ENCODE results near the gene FNIP2.
A peak's percentile ranks its signal among the peaks of the same experiment; 100 is the strongest.
"Not testable (repeated sequence)": the region's sequence is repeated elsewhere in the genome, so short reads cannot be mapped to it uniquely, and the experiment has no call there.

The FNIP2 gene

GRCh38 chr4:158793021-158793420 is 24.2 kb downstream of the FNIP2 start:
- no peak for DNase-seq (ENCODE audit: low spot score)

- not testable (repeated sequence) for DNase-seq (ENCODE audit: low spot score)
These were observed 24.6 kb downstream of the FNIP2 start for GRCh38 chr4:158793430-158793829.

- no peak for DNase-seq (ENCODE audit: low spot score)
These were observed 27.7 kb downstream of the FNIP2 start for GRCh38 chr4:158796370-158797140.

GRCh38 chr4:158798062-158798461 is 29.2 kb downstream of the FNIP2 start:
- DNase-seq (ENCODE audit: low spot score) = no peak

- no peak for DNase-seq (ENCODE audit: low spot score)
These were observed 30.4 kb downstream of the FNIP2 start for GRCh38 chr4:158799013-158799770.

- DNase-seq (ENCODE audit: low spot score) = no peak
These were observed 31.0 kb downstream of the FNIP2 start for GRCh38 chr4:158799856-158800255.

GRCh38 chr4:158801066-158801465 is 32.2 kb downstream of the FNIP2 start:
- DNase-seq (ENCODE audit: low spot score) = no peak

GRCh38 chr4:158801677-158802076 is 32.9 kb downstream of the FNIP2 start:
- no peak for DNase-seq (ENCODE audit: low spot score)

- no peak for DNase-seq (ENCODE audit: low spot score)
These were observed 34.1 kb downstream of the FNIP2 start for GRCh38 chr4:158802914-158803313.

GRCh38 chr4:158805635-158806471 is 37.0 kb downstream of the FNIP2 start:
- DNase-seq (ENCODE audit: low spot score) = no peak

GRCh38 chr4:158807691-158808090 is 38.9 kb downstream of the FNIP2 start:
- no peak for DNase-seq (ENCODE audit: low spot score)

- DNase-seq (ENCODE audit: low spot score) = no peak
These were observed 39.6 kb downstream of the FNIP2 start for GRCh38 chr4:158808399-158808798.

- not testable (repeated sequence) for DNase-seq (ENCODE audit: low spot score)
These were observed 40.4 kb downstream of the FNIP2 start for GRCh38 chr4:158809208-158809607.

GRCh38 chr4:158809611-158810486 is 41.0 kb downstream of the FNIP2 start:
- no peak for DNase-seq (ENCODE audit: low spot score)

- peak; percentile 33 for DNase-seq (ENCODE audit: low spot score)
These were observed 41.8 kb downstream of the FNIP2 start for GRCh38 chr4:158810487-158811215.

GRCh38 chr4:158811216-158811540 is 42.4 kb downstream of the FNIP2 start:
- no peak for DNase-seq (ENCODE audit: low spot score)

GRCh38 chr4:158811704-158812103 is 42.9 kb downstream of the FNIP2 start:
- DNase-seq (ENCODE audit: low spot score) = no peak

GRCh38 chr4:158812133-158812532 is 43.3 kb downstream of the FNIP2 start:
- no peak for DNase-seq (ENCODE audit: low spot score)

- no peak for DNase-seq (ENCODE audit: low spot score)
These were observed 43.7 kb downstream of the FNIP2 start for GRCh38 chr4:158812543-158812942.

GRCh38 chr4:158813113-158813512 is 44.3 kb downstream of the FNIP2 start:
- DNase-seq (ENCODE audit: low spot score) = no peak

GRCh38 chr4:158814207-158814606 is 45.4 kb downstream of the FNIP2 start:
- no peak for DNase-seq (ENCODE audit: low spot score)
